K562 (cell line): ENCODE data around the gene SLC1A5. TPM values are rescaled to one million over a fixed set of nuclear protein-coding genes. Genes with fewer than 3 reads are reported as not detected.

Source experiments
- ARHGAP35 ChIP-seq: fragments of 450-650 bp; IDR thresholded peaks from 2 replicates; pipeline ENCODE4 v1.6.1; 2018; ENCODE audit not compliant: partially characterized antibody
- CCNT2 ChIP-seq: IDR thresholded peaks from 2 replicates; pipeline ENCODE4 v1.6.1; 2011; ENCODE audit warnings: borderline replicate concordance, low read depth, mild to moderate bottlenecking, moderate library complexity, mixed read lengths, low read length; ENCODE audit not compliant: insufficient read length; ENCODE audit errors: extremely low read depth
- CHD7 ChIP-seq: fragments of 200-600 bp; sonication (generic); IDR thresholded peaks from one replicate; pipeline ENCODE4 v1.6.1; 2012; ENCODE audit warnings: mild to moderate bottlenecking, low read depth, low read length, inconsistent platforms
- EWSR1 ChIP-seq: fragments of 450-650 bp; IDR thresholded peaks from 2 replicates; pipeline ENCODE4 v1.6.1; 2018; ENCODE audit warnings: borderline replicate concordance, mild to moderate bottlenecking, low read depth, moderate library complexity; ENCODE audit not compliant: partially characterized antibody
- NFE2L1 ChIP-seq: fragments of 450-650 bp; IDR thresholded peaks from 2 replicates; pipeline ENCODE4 v1.6.1; 2016; ENCODE audit warnings: missing genetic modification characterization, low read depth, mild to moderate bottlenecking, missing compliant biosample characterization, moderate library complexity, borderline replicate concordance
- NFYB ChIP-seq: IDR thresholded peaks from 2 replicates; pipeline ENCODE4 v1.6.1; 2011; ENCODE audit warnings: mild to moderate bottlenecking, moderate library complexity; ENCODE audit not compliant: insufficient read length; ENCODE audit errors: extremely low read depth
- SNIP1 ChIP-seq: fragments of 450-650 bp; IDR thresholded peaks from 2 replicates; pipeline ENCODE4 v1.7.1; 2017; ENCODE audit warnings: low read depth, mild to moderate bottlenecking
- TCF7 ChIP-seq: sonication (generic); IDR thresholded peaks from 2 replicates; pipeline ENCODE4 v1.6.1; 2016; ENCODE audit warnings: antibody characterized with exemption, borderline replicate concordance
- ZFPM2 ChIP-seq: fragments of 250-450 bp; sonication (Bioruptor Pico); IDR thresholded peaks from 2 replicates; pipeline ENCODE4 v1.5.1; 2022; ENCODE audit warnings: mild to moderate bottlenecking
- polyA plus RNA-seq, 8 experiments: library from polyadenylated mRNA; depleted of rRNA in 4 of 8; stranded (reverse) in 5 of 8; unstranded in 3 of 8; fragments of >200 nt; fragmentation: Nextera tagmentation in 2 of 8; fragmentation: Illumina TruSeq in 1 of 8; extraction: Ambion mirVana in 2 of 8; extraction: Trizol in 1 of 8; gene quantifications; 2 replicates each; pipeline versions ENCODE4 v1.2.1 to v1.2.3, GENCODE V29; 2011 to 2014; ENCODE audit warnings: inconsistent platforms in 1 of 8, missing spikeins in 1 of 8
- total RNA-seq, 7 experiments: library from RNA; depleted of rRNA in 6 of 7; stranded (reverse); fragments of >200 nt in 6 of 7; fragmentation: Illumina TruSeq in 2 of 7; extraction: Trizol in 2 of 7; gene quantifications; 2 replicates each; pipeline versions ENCODE4 v1.2.1 to v1.2.3, GENCODE V29; 2011 to 2021; ENCODE audit warnings: low replicate concordance in 1 of 7
- TF ChIP-seq, protein P1 (sequence below): fragments of 450-650 bp; IDR thresholded peaks from 2 replicates; pipeline ENCODE4 v1.6.1; 2016; ENCODE audit warnings: borderline replicate concordance
- TF ChIP-seq, protein P2 (sequence below), 2 experiments: fragments of 450-650 bp in 1 of 2; sonication (generic) in 1 of 2; formaldehyde crosslinking in 1 of 2; IDR thresholded peaks in 1 of 2; conservative IDR thresholded peaks in 1 of 2; 2 replicates each; pipeline versions ENCODE4 v1.6.1 to v1.8.1; 2016 to 2023; ENCODE audit warnings: mild to moderate bottlenecking in 2 of 2, moderate library complexity in 2 of 2, inconsistent platforms in 1 of 2, missing genetic modification reagents in 1 of 2

Gene SLC1A5
- total and polyA plus RNA-seq, 9 of the 15 experiments (the other 6 are each of a cell fraction or from before 2014, with no cell fraction given) = 31.2 to 417 (median 134) TPM

- TF ChIP-seq TCF7 = no peak
- no peak for TF ChIP-seq EWSR1
- TF ChIP-seq ARHGAP35 = peak; percentile 43
- no peak for TF ChIP-seq SNIP1
- no peak for TF ChIP-seq ZFPM2 (CRISPR knock-in tag)
- TF ChIP-seq, protein P1, sequence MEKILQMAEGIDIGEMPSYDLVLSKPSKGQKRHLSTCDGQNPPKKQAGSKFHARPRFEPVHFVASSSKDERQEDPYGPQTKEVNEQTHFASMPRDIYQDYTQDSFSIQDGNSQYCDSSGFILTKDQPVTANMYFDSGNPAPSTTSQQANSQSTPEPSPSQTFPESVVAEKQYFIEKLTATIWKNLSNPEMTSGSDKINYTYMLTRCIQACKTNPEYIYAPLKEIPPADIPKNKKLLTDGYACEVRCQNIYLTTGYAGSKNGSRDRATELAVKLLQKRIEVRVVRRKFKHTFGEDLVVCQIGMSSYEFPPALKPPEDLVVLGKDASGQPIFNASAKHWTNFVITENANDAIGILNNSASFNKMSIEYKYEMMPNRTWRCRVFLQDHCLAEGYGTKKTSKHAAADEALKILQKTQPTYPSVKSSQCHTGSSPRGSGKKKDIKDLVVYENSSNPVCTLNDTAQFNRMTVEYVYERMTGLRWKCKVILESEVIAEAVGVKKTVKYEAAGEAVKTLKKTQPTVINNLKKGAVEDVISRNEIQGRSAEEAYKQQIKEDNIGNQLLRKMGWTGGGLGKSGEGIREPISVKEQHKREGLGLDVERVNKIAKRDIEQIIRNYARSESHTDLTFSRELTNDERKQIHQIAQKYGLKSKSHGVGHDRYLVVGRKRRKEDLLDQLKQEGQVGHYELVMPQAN = no peak
- no peak for TF ChIP-seq NFE2L1 (tag)
- TF ChIP-seq NFYB = no peak
- no peak for TF ChIP-seq CCNT2
- TF ChIP-seq CHD7 = no peak
- TF ChIP-seq, protein P2, sequence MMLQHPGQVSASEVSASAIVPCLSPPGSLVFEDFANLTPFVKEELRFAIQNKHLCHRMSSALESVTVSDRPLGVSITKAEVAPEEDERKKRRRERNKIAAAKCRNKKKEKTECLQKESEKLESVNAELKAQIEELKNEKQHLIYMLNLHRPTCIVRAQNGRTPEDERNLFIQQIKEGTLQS (IDR thresholded peaks at IDR 0.05) = no peak
- TF ChIP-seq, protein P2 (CRISPR knock-in tag; conservative IDR thresholded peaks at IDR 0.05) = 0 out of 2 replicates have a peak, but pooled peaks have one; percentile 51
Measured at GRCh38 chr19:46785054-46785979, 3.1 kb downstream of the SLC1A5 start (continued).
